IMR-90 (cell line): Measurements from ENCODE around the gene GDF10. TPM values are rescaled to one million over a fixed set of nuclear protein-coding genes. Genes with fewer than 3 reads are reported as not detected.

Experiments used
- ATAC-seq: fragments of 200-7000 bp; cut with Tn5 transposase; 2 replicates; pipeline ENCODE4 v1.9.1; 2020; ENCODE audit warnings: low read depth, mild to moderate bottlenecking, moderate library complexity
- BruUV-seq: library from RNA; stranded (reverse); fragments of 400-500 nt; replicated peaks from 2 replicates; lab custom pipeline; 2021; lab: Mats Ljungman, UMichigan
- CTCF ChIA-PET: fragments of 300-600 bp; formaldehyde crosslinking; extraction: SDS; loops from one replicate; lab custom pipeline; 2021; ENCODE audit warnings: antibody characterized with exemption; lab: Yijun Ruan, JAX
- POLR2A ChIA-PET: fragments of 300-600 bp; sonication (Branson Sonifier 250); formaldehyde crosslinking; loops from one replicate; lab custom pipeline; 2022; ENCODE audit warnings: antibody characterized with exemption; ENCODE audit not compliant: unreplicated experiment; lab: Charles Lee
- DNase-seq: peaks from one replicate; pipeline ENCODE4 v3.0.0; 2013
- H2AFZ ChIP-seq: replicated peaks from 2 replicates; pipeline ENCODE3; 2013; ENCODE audit warnings: low read length, mild to moderate bottlenecking; ENCODE audit not compliant: poor library complexity
- H2AK5ac ChIP-seq: 2 replicates; pipeline ENCODE4 v1.6.1; 2013; ENCODE audit warnings: low read depth, low read length, inconsistent platforms
- H2AK9ac ChIP-seq: replicated peaks from 2 replicates; pipeline ENCODE3; 2013; ENCODE audit warnings: mild to moderate bottlenecking, low read depth, low read length, moderate library complexity; ENCODE audit not compliant: poor library complexity
- H2BK120ac ChIP-seq: 2 replicates; pipeline ENCODE4 v1.6.1; 2013; ENCODE audit warnings: low read depth, low read length, inconsistent platforms
- H2BK15ac ChIP-seq: 3 replicates; pipeline ENCODE4 v1.6.1; 2013; ENCODE audit warnings: low read depth, low read length, inconsistent platforms
- H2BK20ac ChIP-seq: 2 replicates; pipeline ENCODE4 v1.6.1; 2013; ENCODE audit warnings: low read depth, mild to moderate bottlenecking, inconsistent platforms, low read length, moderate library complexity
- H2BK5ac ChIP-seq: 2 replicates; pipeline ENCODE4 v1.6.1; 2013; ENCODE audit warnings: mild to moderate bottlenecking, low read depth, low read length, inconsistent platforms; ENCODE audit not compliant: poor library complexity, severe bottlenecking
- H3K14ac ChIP-seq: replicated peaks from 2 replicates; pipeline ENCODE4 v1.6.1; 2013; ENCODE audit warnings: low read depth, low read length, inconsistent platforms
- H3K18ac ChIP-seq: 2 replicates; pipeline ENCODE4 v1.6.1; 2013; ENCODE audit warnings: low read depth, low read length, control low read depth
- H3K23ac ChIP-seq: 2 replicates; pipeline ENCODE4 v1.6.1; 2013; ENCODE audit warnings: low read depth, low read length, inconsistent platforms
- H3K27ac ChIP-seq: 2 replicates; pipeline ENCODE4 v1.5.1; 2013; ENCODE audit warnings: mild to moderate bottlenecking, control low read depth, low read length; ENCODE audit not compliant: insufficient read depth
- H3K27me3 ChIP-seq: 2 replicates; pipeline ENCODE4 v1.6.1; 2013; ENCODE audit warnings: low read length; ENCODE audit not compliant: control insufficient read depth, insufficient read depth
- H3K36me3 ChIP-seq: 2 replicates; pipeline ENCODE4 v1.6.1; 2013; ENCODE audit warnings: low read length, mixed read lengths; ENCODE audit not compliant: control insufficient read depth, insufficient read depth
- H3K4ac ChIP-seq: 2 replicates; pipeline ENCODE4 v1.6.1; 2013; ENCODE audit warnings: low read depth, low read length, inconsistent platforms
- H3K4me1 ChIP-seq: 2 replicates; pipeline ENCODE4 v1.6.1; 2013; ENCODE audit warnings: low read length, mixed read lengths; ENCODE audit not compliant: control insufficient read depth, insufficient read depth
- H3K4me2 ChIP-seq: 2 replicates; pipeline ENCODE4 v1.6.1; 2013; ENCODE audit warnings: low read depth, mild to moderate bottlenecking, control low read depth, low read length, moderate library complexity
- H3K4me3 ChIP-seq: 2 replicates; pipeline ENCODE4 v1.5.1; 2013; ENCODE audit warnings: low read depth, mild to moderate bottlenecking, control low read depth, low read length, moderate library complexity; ENCODE audit not compliant: insufficient read depth
- H3K56ac ChIP-seq: 2 replicates; pipeline ENCODE4 v1.6.1; 2013; ENCODE audit warnings: low read length, inconsistent platforms; ENCODE audit not compliant: insufficient read depth; ENCODE audit errors: extremely low read depth
- H3K79me1 ChIP-seq, 2 experiments: 2 replicates each; pipeline ENCODE4 v1.6.1; 2013; ENCODE audit warnings: low read length in 2 of 2, inconsistent platforms in 1 of 2, low read depth in 1 of 2
- H3K9ac ChIP-seq: 2 replicates; pipeline ENCODE4 v1.6.1; 2013; ENCODE audit warnings: low read depth, low read length, control low read depth
- H3K9me1 ChIP-seq: 2 replicates; pipeline ENCODE4 v1.6.1; 2013; ENCODE audit warnings: low read length, inconsistent platforms; ENCODE audit not compliant: insufficient read depth
- H3K9me3 ChIP-seq: 2 replicates; pipeline ENCODE4 v1.6.1; 2013; ENCODE audit warnings: low read length; ENCODE audit not compliant: control insufficient read depth, insufficient read depth
- H4K20me1 ChIP-seq: 2 replicates; pipeline ENCODE4 v1.6.1; 2013; ENCODE audit warnings: low read length, inconsistent platforms; ENCODE audit not compliant: insufficient read depth
- H4K5ac ChIP-seq: 2 replicates; pipeline ENCODE4 v1.6.1; 2013; ENCODE audit warnings: mild to moderate bottlenecking, low read depth, low read length, control low read depth
- H4K8ac ChIP-seq, 2 experiments: 2 replicates each; pipeline ENCODE4 v1.6.1; 2013; ENCODE audit warnings: low read depth in 2 of 2, low read length in 2 of 2, control low read depth in 1 of 2, inconsistent platforms in 1 of 2
- H4K91ac ChIP-seq: 2 replicates; pipeline ENCODE4 v1.6.1; 2013; ENCODE audit warnings: low read depth, low read length, inconsistent platforms; ENCODE audit not compliant: insufficient read depth
- CEBPB ChIP-seq: IDR thresholded peaks from 2 replicates; pipeline ENCODE4 v1.6.1; 2012; ENCODE audit warnings: low read depth, low read length, improper control_type of control experiment
- CHD1 ChIP-seq: IDR thresholded peaks from 2 replicates; pipeline ENCODE4 v1.6.1; 2012; ENCODE audit warnings: low read depth, low read length, improper control_type of control experiment
- MAFK ChIP-seq: IDR thresholded peaks from 2 replicates; pipeline ENCODE4 v1.6.1; 2012; ENCODE audit warnings: low read depth, low read length, improper control_type of control experiment
- MXI1 ChIP-seq: IDR thresholded peaks from 2 replicates; pipeline ENCODE4 v1.6.1; 2012; ENCODE audit warnings: low read depth, mild to moderate bottlenecking, low read length, moderate library complexity, borderline replicate concordance
- NFE2L2 ChIP-seq: fragments of 150-350 bp; IDR thresholded peaks from 2 replicates; pipeline ENCODE4 v1.6.1; 2016; ENCODE audit warnings: low read depth, mild to moderate bottlenecking, low read length
- POLR2A ChIP-seq: IDR thresholded peaks from 2 replicates; pipeline ENCODE4 v1.6.1; 2012; ENCODE audit warnings: mild to moderate bottlenecking, low read depth, low read length
- RAD21 ChIP-seq: IDR thresholded peaks from 2 replicates; pipeline ENCODE4 v1.6.1; 2012; ENCODE audit warnings: low read length, improper control_type of control experiment
- RFX5 ChIP-seq: IDR thresholded peaks from 2 replicates; pipeline ENCODE4 v1.8.0; 2012; ENCODE audit warnings: low read depth, mild to moderate bottlenecking, low read length, moderate library complexity
- SMC3 ChIP-seq: fragments of 150-350 bp; IDR thresholded peaks from 2 replicates; pipeline ENCODE4 v1.6.1; 2016; ENCODE audit warnings: low read depth, mild to moderate bottlenecking, antibody characterized with exemption, low read length, moderate library complexity
- WGBS, 2 experiments: methylation state at CpG; one replicate each; pipeline versions ENCODE4 v1.1.5 to v1.1.7; 2013; ENCODE audit warnings: missing lambda C conversion rate in 2 of 2; ENCODE audit not compliant: insufficient read length in 1 of 2; ENCODE audit errors: extremely low coverage in 2 of 2; 5-methylcytosine and 5-hydroxymethylcytosine counted together
- dilution Hi-C: fragments of 300-500 bp; cut with HindIII; formaldehyde crosslinking; loops from one replicate; pipeline ENCODE4 v1.14.3; 2018; ENCODE audit warnings: low sequenced_read_pairs; ENCODE audit not compliant: unreplicated experiment
- in situ Hi-C: fragments of 300-500 bp; cut with MboI; formaldehyde crosslinking; loops from 3 replicates; pipeline ENCODE4 v1.14.3; 2019; ENCODE audit warnings: low sequenced_read_pairs, inconsistent platforms, mixed read lengths
- intact Hi-C: fragments of 100-400 bp; cut with micrococcal nuclease; formaldehyde crosslinking; loops from 2 replicates; pipeline ENCODE4 v1.10.0; 2022
- polyA plus RNA-seq, 3 experiments: library from polyadenylated mRNA; depleted of rRNA; stranded (reverse); fragments of >200 nt; gene quantifications; 2 replicates each; pipeline ENCODE4 v1.2.3, GENCODE V29; 2012; ENCODE audit warnings: low replicate concordance in 1 of 3
- total RNA-seq: library from RNA; depleted of rRNA; stranded (reverse); fragments of >200 nt; gene quantifications from 2 replicates; pipeline ENCODE4 v1.2.3, GENCODE V29; 2012
- TF ChIP-seq, protein P1 (sequence below): fragments of 150-350 bp; IDR thresholded peaks from 2 replicates; pipeline ENCODE4 v1.6.1; 2016; ENCODE audit warnings: low read depth, mild to moderate bottlenecking, low read length, moderate library complexity, borderline replicate concordance
- TF ChIP-seq, protein P2 (sequence below): conservative IDR thresholded peaks from 2 replicates; pipeline ENCODE4 v1.5.1; 2012; ENCODE audit warnings: mild to moderate bottlenecking, low read depth, low read length, improper control_type of control experiment

GDF10 gene
- total and polyA plus RNA-seq, 2 of the 4 experiments (the other 2 are of a cell fraction) = 0.34 TPM; not detected in 1

DNA sequence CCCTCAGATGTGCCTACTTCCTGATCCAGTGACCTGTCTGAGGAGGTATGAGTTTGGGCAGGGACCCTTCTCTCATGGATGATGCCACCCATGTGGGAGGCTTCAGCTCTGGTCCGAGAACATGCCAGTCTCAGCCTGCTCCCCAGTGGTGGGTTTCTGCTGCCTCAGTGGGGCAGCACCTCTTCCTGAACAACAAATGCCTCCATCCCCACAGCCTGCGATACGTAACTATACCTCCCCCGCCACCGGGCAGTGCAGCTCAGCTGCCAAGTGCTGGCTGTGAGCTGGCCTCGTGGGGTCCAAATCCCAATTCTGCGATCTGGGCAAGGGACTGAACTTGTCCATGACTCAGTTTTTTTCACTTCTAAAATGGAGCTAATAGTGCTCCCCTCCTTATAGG is 3.1 kb downstream of the GDF10 start:
- Histone ChIP-seq H2BK5ac (no peak overlapping the region), H2BK120ac (no peak overlapping the region), H2AK5ac (no peak overlapping the region), H3K4me1 (no peaks in the 10 kb centered on the region), H2AFZ (no peak overlapping the region), H4K20me1 (no peaks in the 10 kb centered on the region), H3K27ac (no peak overlapping the region), H2BK15ac (no peak overlapping the region), H3K79me1 (no peaks in the 10 kb centered on the region), H3K9ac (no peak overlapping the region), H3K9me3 (no peaks in the 10 kb centered on the region), H2AK9ac (no peak overlapping the region), H4K5ac (no peak overlapping the region), H3K18ac (no peak overlapping the region), H4K91ac (no peak overlapping the region), H3K36me3 (no peaks in the 10 kb centered on the region), H3K4me3 (no peak overlapping the region), H3K4me2 (no peak overlapping the region), H2BK20ac (no peak overlapping the region), H3K9me1 (no peaks in the 10 kb centered on the region; the same call in 1 of the 2 replicates), H4K8ac (no peak overlapping the region), H3K56ac (no peak overlapping the region), H3K14ac (no peak overlapping the region), H3K4ac (no peak overlapping the region), H3K23ac (no peak overlapping the region), H3K27me3 (peaks cover 86% of the 10 kb centered on the region)
- WGBS, 2 experiments = 78% methylated on average over 4 of the region's 7 CpGs; no CpG with 5 or more reads in 1 of the 2 experiments
- in situ Hi-C loops = loop anchor here (10.0 kb wide), 1 partner anchor 278 kb away; no protein-coding TSS in a partner anchor
- no peak for TF ChIP-seq CHD1
- TF ChIP-seq MXI1 = no peak
- TF ChIP-seq MAFK = no peak
- TF ChIP-seq CEBPB = no peak
- no peak for TF ChIP-seq NFE2L2
- no peak for TF ChIP-seq POLR2A
- TF ChIP-seq, protein P1, sequence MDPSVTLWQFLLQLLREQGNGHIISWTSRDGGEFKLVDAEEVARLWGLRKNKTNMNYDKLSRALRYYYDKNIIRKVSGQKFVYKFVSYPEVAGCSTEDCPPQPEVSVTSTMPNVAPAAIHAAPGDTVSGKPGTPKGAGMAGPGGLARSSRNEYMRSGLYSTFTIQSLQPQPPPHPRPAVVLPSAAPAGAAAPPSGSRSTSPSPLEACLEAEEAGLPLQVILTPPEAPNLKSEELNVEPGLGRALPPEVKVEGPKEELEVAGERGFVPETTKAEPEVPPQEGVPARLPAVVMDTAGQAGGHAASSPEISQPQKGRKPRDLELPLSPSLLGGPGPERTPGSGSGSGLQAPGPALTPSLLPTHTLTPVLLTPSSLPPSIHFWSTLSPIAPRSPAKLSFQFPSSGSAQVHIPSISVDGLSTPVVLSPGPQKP = no peak
- TF ChIP-seq SMC3 = no peak
- no peak for TF ChIP-seq RAD21
- TF ChIP-seq, protein P2, sequence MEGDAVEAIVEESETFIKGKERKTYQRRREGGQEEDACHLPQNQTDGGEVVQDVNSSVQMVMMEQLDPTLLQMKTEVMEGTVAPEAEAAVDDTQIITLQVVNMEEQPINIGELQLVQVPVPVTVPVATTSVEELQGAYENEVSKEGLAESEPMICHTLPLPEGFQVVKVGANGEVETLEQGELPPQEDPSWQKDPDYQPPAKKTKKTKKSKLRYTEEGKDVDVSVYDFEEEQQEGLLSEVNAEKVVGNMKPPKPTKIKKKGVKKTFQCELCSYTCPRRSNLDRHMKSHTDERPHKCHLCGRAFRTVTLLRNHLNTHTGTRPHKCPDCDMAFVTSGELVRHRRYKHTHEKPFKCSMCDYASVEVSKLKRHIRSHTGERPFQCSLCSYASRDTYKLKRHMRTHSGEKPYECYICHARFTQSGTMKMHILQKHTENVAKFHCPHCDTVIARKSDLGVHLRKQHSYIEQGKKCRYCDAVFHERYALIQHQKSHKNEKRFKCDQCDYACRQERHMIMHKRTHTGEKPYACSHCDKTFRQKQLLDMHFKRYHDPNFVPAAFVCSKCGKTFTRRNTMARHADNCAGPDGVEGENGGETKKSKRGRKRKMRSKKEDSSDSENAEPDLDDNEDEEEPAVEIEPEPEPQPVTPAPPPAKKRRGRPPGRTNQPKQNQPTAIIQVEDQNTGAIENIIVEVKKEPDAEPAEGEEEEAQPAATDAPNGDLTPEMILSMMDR = no peak
- TF ChIP-seq RFX5 = no peak
- DNase-seq (no peak), ATAC-seq (no peak)
- ChIA-PET POLR2A (no interaction called here), CTCF (interaction anchor here (2.6 kb wide), 1 partner anchor 255 kb away, joined by 9 read pairs; no protein-coding TSS in a partner anchor)
- dilution Hi-C loops = no loop called here
- BruUV-seq = no TSS peak
- intact Hi-C loops = no loop called here
